BJ (cell line): ENCODE data around the gene TBRG1. TPM values are rescaled to one million over a fixed set of nuclear protein-coding genes. Genes with fewer than 3 reads are reported as not detected.

ENCODE experiments used
- CTCF ChIA-PET: fragments of 350-600 bp; formaldehyde crosslinking; extraction: SDS; loops from one replicate; lab custom pipeline; 2021; ENCODE audit warnings: antibody characterized with exemption, inconsistent platforms; lab: Yijun Ruan, JAX
- POLR2A ChIA-PET: fragments of 300-600 bp; sonication (Branson Sonifier 250); formaldehyde crosslinking; extraction: SDS; loops from one replicate; lab custom pipeline; 2021; ENCODE audit warnings: antibody characterized with exemption; lab: Charles Lee
- DNase-seq: peaks from one replicate; pipeline ENCODE4 v3.0.0-alpha.2; 2011; ENCODE audit warnings: low read depth
- H3K27me3 ChIP-seq: 2 replicates; pipeline ENCODE4 v1.6.0; 2011; ENCODE audit warnings: low read length; ENCODE audit not compliant: control insufficient read depth, insufficient read depth
- H3K36me3 ChIP-seq: 2 replicates; pipeline ENCODE4 v1.5.1; 2011; ENCODE audit warnings: low read length; ENCODE audit not compliant: control insufficient read depth, insufficient read depth
- H3K4me3 ChIP-seq: 2 replicates; pipeline ENCODE4 v1.5.1; 2011; ENCODE audit warnings: low read depth, mild to moderate bottlenecking, control low read depth, low read length
- polyA plus RNA-seq: library from polyadenylated mRNA; depleted of rRNA; stranded (reverse); fragments of >200 nt; gene quantifications from 2 replicates; pipeline ENCODE4 v1.2.3, GENCODE V29; 2011
- TF ChIP-seq, protein P1 (sequence below): IDR thresholded peaks from 2 replicates; pipeline ENCODE4 v1.5.1; 2011; ENCODE audit warnings: low read depth, mild to moderate bottlenecking, control low read depth, inconsistent platforms, low read length, moderate library complexity; ENCODE audit not compliant: insufficient read depth

TBRG1 gene
- polyA plus RNA-seq, 1 experiment = 42.5 TPM

DNA sequence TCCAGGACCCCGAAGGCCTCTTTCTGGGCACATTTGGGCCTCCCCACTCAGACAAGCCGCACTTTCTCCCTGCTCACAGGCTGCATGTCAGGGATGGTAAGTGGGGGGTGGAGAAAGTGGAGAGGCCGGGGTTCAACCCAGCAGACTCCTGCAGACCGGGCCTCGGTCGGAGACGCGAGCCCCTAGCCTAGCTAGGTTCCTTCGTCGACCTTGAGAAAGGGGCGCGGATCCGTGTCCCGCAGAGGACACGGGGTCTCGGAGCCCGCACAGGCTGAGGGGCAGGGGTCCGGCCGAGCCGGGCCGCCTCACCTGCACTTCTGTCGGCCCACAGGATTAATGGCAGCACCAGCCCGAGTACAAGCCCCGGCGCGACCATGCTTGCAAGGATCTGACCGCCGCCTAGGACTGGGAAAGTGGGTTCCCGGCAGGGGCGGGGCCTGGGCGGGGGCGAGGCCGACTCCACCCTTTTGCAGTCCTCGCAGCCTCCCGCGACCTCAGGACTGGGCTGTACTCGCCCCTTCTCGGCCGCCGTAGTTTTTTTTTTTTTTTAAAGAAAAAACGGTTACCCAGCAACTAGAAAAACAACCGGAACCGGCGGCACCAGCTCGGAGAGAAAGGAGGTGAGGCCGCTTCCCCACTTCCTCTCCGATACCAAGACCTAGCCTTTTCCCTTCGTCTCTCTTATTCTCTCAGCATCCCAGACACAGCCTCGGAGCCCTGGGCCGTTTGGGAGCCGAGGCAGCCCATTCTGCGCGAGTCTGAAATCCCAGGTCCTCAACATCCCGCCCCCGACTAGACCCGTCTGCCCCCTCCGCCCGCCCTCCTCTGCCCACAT lies 50.9 kb downstream of the TBRG1 start, which contains the start of the genes SIAE and SPA17:
Gene SIAE, minus strand, starts transcription at position 407 of the 835 bp plus-strand sequence. Its CDS starts 31 bp downstream, at position 376.
Gene SPA17, plus strand, starts transcription at position 572 of the 835 bp plus-strand sequence. CDS start 1,361 bp downstream, outside the sequence.
- ChIA-PET CTCF (interaction anchor here (0.6 to 6.5 kb wide), 11 partner anchors 17 to 883 kb away, joined by 3 to 78 read pairs (median 4); partner anchors contain the start of genes ESAM and MSANTD2), POLR2A (interaction anchor here (0.5 to 0.6 kb wide), 6 partner anchors 10 to 685 kb away, joined by 3 to 7 read pairs (median 4); partner anchors contain the start of gene MSANTD2)
- TF ChIP-seq, protein P1, sequence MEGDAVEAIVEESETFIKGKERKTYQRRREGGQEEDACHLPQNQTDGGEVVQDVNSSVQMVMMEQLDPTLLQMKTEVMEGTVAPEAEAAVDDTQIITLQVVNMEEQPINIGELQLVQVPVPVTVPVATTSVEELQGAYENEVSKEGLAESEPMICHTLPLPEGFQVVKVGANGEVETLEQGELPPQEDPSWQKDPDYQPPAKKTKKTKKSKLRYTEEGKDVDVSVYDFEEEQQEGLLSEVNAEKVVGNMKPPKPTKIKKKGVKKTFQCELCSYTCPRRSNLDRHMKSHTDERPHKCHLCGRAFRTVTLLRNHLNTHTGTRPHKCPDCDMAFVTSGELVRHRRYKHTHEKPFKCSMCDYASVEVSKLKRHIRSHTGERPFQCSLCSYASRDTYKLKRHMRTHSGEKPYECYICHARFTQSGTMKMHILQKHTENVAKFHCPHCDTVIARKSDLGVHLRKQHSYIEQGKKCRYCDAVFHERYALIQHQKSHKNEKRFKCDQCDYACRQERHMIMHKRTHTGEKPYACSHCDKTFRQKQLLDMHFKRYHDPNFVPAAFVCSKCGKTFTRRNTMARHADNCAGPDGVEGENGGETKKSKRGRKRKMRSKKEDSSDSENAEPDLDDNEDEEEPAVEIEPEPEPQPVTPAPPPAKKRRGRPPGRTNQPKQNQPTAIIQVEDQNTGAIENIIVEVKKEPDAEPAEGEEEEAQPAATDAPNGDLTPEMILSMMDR = no peak
- Histone ChIP-seq H3K27me3 (no peaks in the 10 kb centered on the region; the same call in 1 of the 2 replicates), H3K36me3 (no peaks in the 10 kb centered on the region), H3K4me3 (peak within 1 kb of the TSS; percentile 96)
- peak; percentile 79 for DNase-seq

DNA sequence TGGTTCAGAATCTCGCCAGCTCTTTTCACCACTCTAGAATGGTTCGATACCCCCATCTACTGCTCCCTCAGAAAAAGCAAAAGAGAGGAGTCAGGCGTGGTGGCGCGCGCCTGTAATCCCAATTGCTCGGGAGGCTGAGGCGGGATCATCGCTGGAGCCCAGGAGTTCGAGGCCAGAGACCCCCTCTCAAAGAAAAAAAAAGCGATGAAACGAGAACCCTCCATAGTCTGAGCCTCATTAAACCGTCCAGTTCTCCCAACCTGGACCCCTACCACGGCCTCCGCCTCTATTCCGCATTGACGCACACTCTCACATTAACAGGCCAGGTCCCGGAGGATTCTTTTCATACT lies 51.5 kb downstream of the TBRG1 start:
- H3K36me3 ChIP-seq = no peaks in the 10 kb centered on the region
- TF ChIP-seq, protein P1 = no peak
- no peaks in the 10 kb centered on the region; the same call in 1 of the 2 replicates for H3K27me3 ChIP-seq
- DNase-seq = no peak
- ChIA-PET CTCF (interaction anchor here (0.6 to 6.5 kb wide), 7 partner anchors 17 to 882 kb away, joined by 3 to 78 read pairs (median 3); partner anchors contain the start of gene ESAM), POLR2A (interaction anchor here (0.5 to 0.6 kb wide), 6 partner anchors 9 to 685 kb away, joined by 3 to 7 read pairs (median 4); partner anchors contain the start of gene MSANTD2)
- peak overlapping the region; percentile 96 for H3K4me3 ChIP-seq

DNA sequence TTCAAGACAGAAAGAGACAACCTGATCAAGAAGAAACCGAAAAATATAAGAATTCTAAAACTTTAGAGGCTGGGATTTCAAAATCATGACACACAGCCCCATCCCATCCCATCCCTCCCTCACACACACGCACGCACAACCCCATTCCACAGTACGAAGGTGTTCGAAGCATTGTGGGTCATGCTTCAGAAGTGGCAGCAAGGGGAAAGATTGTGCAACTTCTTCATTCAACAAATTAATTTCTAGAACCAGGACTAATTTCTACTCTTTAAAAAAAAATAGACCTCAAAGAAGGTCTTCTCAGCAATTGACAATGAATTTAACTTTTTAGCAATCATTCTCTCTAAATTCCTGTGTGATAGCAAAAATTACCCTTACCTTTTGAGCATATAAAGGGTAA lies 51.9 kb downstream of the TBRG1 start:
- ChIA-PET POLR2A (no interaction called here), CTCF (interaction anchor here (1.0 to 6.5 kb wide), 3 partner anchors 72 to 124 kb away, joined by 3 to 78 read pairs (median 4); partner anchors contain the start of gene ESAM)
- H3K27me3 ChIP-seq = no peaks in the 10 kb centered on the region
- TF ChIP-seq, protein P1 = no peak
- no peaks in the 10 kb centered on the region for H3K36me3 ChIP-seq
- H3K4me3 ChIP-seq = peak overlapping the region; percentile 96
- no peak for DNase-seq

DNA sequence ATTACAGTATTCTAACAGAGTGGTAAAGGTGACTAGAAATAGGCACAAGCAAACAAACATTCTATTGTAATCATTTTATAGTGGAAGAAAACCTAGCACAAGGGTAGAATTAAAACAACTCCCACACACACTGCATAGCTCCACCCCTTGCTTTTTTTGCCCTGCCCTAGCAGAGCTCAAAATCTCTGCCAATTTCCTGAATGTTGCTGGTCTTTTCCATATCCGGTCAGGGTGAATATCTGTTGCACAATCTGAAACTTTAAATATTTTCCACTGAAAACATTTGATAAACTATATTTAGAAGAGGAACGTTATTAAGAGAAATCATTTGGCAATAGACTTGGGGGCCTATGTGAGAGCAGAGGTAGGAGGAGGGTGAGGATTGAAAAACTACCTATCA lies 53.7 kb downstream of the TBRG1 start:
- CTCF ChIA-PET = no interaction called here

More for the DNA sequence above, 53.7 kb downstream of the TBRG1 start:
- no peak for DNase-seq
- H3K36me3 ChIP-seq = no peaks in the 10 kb centered on the region
- no peak overlapping the region for H3K4me3 ChIP-seq
- TF ChIP-seq, protein P1 = no peak
- POLR2A ChIA-PET = no interaction called here
- no peaks in the 10 kb centered on the region for H3K27me3 ChIP-seq
